Measurements from ENCODE around the gene AP5S1. TPM values are rescaled to one million over a fixed set of nuclear protein-coding genes. Genes with fewer than 3 reads are reported as not detected.
A peak's percentile ranks its signal among the peaks of the same experiment; 100 is the strongest.

The AP5S1 gene, protein sequence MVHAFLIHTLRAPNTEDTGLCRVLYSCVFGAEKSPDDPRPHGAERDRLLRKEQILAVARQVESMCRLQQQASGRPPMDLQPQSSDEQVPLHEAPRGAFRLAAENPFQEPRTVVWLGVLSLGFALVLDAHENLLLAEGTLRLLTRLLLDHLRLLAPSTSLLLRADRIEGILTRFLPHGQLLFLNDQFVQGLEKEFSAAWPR
- total RNA-seq = 10 to 100 TPM; 11.1 to 11.7 TPM

DNA sequence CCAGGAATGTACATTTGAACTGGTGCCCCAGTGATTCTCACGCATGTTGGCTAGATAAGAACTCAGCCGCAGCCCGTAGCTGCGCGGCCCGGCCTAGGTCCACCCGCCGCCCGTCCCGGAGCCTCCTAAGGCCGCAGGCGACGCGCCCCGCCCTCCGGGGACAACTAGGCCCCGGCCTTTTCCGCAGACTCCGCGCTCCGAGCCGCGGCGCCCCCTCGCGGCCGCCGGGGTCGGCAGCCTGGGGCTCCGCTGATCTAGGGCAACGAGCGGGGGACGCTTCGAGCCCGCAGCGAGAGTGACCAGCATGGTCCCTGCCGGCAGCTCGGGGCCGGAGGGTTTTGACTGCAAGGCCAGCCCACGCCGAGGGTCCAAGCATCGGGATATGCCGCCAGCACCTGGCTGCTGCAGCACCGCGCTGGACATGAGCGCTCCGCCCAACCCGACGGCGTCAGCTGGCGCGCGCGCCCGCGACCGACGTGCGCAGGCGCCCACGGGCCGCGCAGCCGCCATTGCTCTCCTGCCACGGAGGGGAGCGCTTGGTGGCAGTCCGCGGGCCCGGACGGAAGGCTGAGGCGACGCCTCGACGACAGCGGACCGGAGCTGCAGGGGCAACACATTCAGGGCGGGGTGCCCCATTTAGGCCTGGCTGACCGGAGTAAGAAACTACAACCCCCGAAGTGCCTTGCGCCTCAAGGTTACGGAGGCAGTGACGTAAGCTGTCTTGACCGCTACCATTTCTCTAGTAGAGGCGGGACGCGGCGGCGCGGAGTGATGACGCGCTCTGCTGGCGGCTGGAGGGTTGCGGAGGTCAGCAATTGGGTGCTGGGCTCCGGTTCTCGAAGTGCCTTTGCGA, at the start of gene AP5S1:
TSS of gene AP5S1 (plus strand) at position 500 of the 853 bp plus-strand sequence. CDS start 1,571 bp downstream, outside the sequence.
- Mint-ChIP-seq H3K27ac (peak within 1 kb of the TSS; percentile 91), H3K4me3 (peak within 1 kb of the TSS; percentile 83), H3K36me3 (no peaks in the 10 kb centered on the region), H3K27me3 (no peaks in the 10 kb centered on the region), H3K9me3 (no peaks in the 10 kb centered on the region), H3K4me1 (peaks cover 41% of the 10 kb centered on the region)
- DNase-seq = peak; percentile 92

DNA sequence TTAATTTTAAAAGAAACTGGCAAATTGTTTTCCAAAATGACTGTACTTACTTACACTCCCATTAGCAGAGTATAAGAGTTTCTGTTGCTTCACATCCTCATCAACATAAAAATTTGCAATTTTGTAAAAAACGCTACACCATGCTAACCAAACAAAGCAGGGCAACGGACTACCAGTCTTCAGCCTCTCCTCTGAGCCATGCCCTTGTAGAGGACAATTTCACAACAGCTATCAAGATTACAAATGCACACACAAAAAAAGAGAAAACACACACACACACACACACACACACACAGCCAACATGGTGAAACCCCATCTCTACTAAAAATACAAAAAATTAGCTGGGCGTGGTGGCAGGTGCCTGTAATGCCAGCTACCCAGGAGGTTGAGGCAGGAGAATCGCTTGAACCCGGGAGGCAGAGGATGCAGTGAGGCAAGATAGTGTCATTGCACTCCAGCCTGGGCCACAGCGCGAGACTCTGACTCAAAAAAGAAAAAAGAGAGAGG, 48.7 kb upstream of the AP5S1 start:
- no peak for DNase-seq
- no peaks in the 10 kb centered on the region for H3K27me3 Mint-ChIP-seq
- no peaks in the 10 kb centered on the region for H3K9me3 Mint-ChIP-seq
- peaks cover 10% of the 10 kb centered on the region for H3K4me1 Mint-ChIP-seq
- no peaks in the 10 kb centered on the region for H3K36me3 Mint-ChIP-seq
- H3K27ac Mint-ChIP-seq = no peak overlapping the region
- H3K4me3 Mint-ChIP-seq = no peak overlapping the region

GRCh38 chr20:3775457-3776108, 44.8 kb upstream of the AP5S1 start:
- Mint-ChIP-seq H3K27me3 (peaks cover 24% of the 10 kb centered on the region), H3K4me3 (no peak overlapping the region), H3K9me3 (no peaks in the 10 kb centered on the region), H3K27ac (no peak overlapping the region), H3K36me3 (no peaks in the 10 kb centered on the region), H3K4me1 (peaks cover 7% of the 10 kb centered on the region)
- DNase-seq = no peak

DNA sequence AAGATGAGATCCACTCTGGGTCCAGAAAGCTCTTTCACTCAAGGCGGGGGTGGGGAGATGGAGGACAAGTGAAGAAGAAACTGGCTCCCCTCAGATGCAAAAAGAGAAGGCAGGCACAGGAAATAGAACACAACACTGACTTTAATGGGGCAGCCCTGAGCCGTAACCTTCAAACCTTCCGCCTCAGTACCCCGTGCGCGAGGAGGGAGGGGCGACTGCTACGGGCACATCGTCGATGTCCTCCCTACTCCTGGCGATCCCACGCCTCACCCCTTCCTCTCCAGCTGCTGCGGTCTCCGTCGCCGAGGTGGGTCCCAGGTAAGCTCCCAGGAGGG, 43.0 kb upstream of the AP5S1 start:
- H3K27ac Mint-ChIP-seq = no peak overlapping the region
- H3K4me3 Mint-ChIP-seq = peak overlapping the region; percentile 70
- no peaks in the 10 kb centered on the region for H3K9me3 Mint-ChIP-seq
- peaks cover 24% of the 10 kb centered on the region for H3K27me3 Mint-ChIP-seq
- no peaks in the 10 kb centered on the region for H3K36me3 Mint-ChIP-seq
- no peak for DNase-seq
- H3K4me1 Mint-ChIP-seq = peaks cover 15% of the 10 kb centered on the region

- no peak overlapping the region for H3K27ac Mint-ChIP-seq
- peaks cover 24% of the 10 kb centered on the region for H3K27me3 Mint-ChIP-seq
- H3K4me3 Mint-ChIP-seq = peak overlapping the region; percentile 70
- peak; percentile 41 for DNase-seq
- no peaks in the 10 kb centered on the region for H3K9me3 Mint-ChIP-seq
- no peaks in the 10 kb centered on the region for H3K36me3 Mint-ChIP-seq
- peaks cover 18% of the 10 kb centered on the region for H3K4me1 Mint-ChIP-seq
Observed at GRCh38 chr20:3777716-3778629, 42.4 kb upstream of the AP5S1 start.

GRCh38 chr20:3778976-3779375, 41.4 kb upstream of the AP5S1 start:
- H3K4me1 Mint-ChIP-seq = peaks cover 18% of the 10 kb centered on the region
- H3K36me3 Mint-ChIP-seq = peaks cover 2% of the 10 kb centered on the region
- no peaks in the 10 kb centered on the region for H3K9me3 Mint-ChIP-seq
- no peak for DNase-seq
- peaks cover 24% of the 10 kb centered on the region for H3K27me3 Mint-ChIP-seq
- no peak overlapping the region for H3K27ac Mint-ChIP-seq
- no peak overlapping the region for H3K4me3 Mint-ChIP-seq

DNA sequence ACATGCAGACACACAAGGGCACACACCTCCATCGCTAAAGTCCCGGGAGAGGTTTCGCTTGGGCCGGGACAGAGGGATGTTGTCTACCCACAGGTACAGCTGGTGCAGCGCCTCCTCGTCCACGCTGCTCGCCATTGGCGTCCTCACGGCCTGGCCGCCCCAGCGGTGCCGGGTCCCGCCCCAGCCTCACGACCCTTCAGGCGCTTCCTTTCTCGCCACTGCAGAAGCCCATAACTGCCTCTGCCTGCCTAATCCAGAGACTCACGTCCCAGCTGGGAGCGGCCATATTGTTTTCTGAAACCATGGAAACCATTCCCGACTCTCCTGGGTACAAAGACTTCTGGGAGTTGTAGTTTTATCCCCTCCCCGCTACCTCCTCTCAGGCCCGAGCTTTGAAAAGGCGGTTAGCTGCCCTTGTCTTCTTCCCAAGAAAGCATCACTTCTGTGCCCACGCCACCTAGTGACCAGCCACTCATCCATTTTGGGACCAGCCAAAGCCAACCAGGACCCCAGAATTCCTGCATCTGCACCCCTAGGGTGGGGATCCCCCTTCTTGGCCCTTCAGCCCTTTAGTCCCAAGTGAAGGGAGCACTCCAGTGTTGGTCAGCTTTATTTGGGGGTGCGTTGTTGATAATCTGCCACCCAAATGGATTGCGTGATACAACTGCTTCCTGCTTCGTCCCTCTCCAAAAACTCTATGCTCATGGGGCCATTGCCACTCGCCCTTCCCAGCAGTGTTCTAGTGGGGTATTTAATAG, 39.0 kb upstream of the AP5S1 start, which contains the start of gene SPEF1:
TSS of gene SPEF1 (minus strand) at position 296 of the 758 bp plus-strand sequence. CDS start at position 135, 161 bp downstream.
- DNase-seq = peak; percentile 43
- Mint-ChIP-seq H3K27ac (no peak within 1 kb of the TSS), H3K9me3 (no peaks in the 10 kb centered on the region), H3K4me1 (peaks cover 25% of the 10 kb centered on the region), H3K27me3 (peaks cover 24% of the 10 kb centered on the region), H3K4me3 (peak within 1 kb of the TSS; percentile 27), H3K36me3 (peaks cover 10% of the 10 kb centered on the region)

GRCh38 chr20:3782597-3782996, 37.8 kb upstream of the AP5S1 start:
- DNase-seq = no peak
- Mint-ChIP-seq H3K27me3 (peaks cover 16% of the 10 kb centered on the region), H3K36me3 (peaks cover 10% of the 10 kb centered on the region), H3K27ac (no peak overlapping the region), H3K4me3 (no peak overlapping the region), H3K9me3 (no peaks in the 10 kb centered on the region), H3K4me1 (peaks cover 25% of the 10 kb centered on the region)

DNA sequence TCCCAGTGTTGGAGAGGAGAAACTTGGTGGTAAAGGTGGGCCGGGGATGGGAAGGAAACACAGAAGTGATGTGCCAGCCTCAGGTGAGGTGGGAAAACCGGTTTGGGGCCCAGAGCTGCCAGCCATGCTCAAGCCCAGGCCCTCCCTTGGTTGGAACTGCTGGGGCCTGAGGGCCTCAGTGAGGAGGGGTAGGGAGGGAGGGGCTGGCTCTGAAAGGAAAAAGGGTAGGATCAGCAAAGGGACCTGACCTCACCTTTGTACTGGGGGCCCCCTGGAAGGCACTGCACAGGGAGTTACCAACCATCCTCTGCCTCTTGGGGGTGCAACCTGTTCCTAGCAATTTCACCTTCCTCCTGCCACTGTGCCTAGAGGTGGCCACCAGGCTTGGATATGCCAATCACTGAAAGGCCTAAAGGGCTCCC, 37.3 kb upstream of the AP5S1 start:
- DNase-seq = no peak
- Mint-ChIP-seq H3K36me3 (peaks cover 10% of the 10 kb centered on the region), H3K27me3 (peaks cover 16% of the 10 kb centered on the region), H3K4me3 (no peak overlapping the region), H3K9me3 (no peaks in the 10 kb centered on the region), H3K27ac (peak overlapping the region; percentile 49), H3K4me1 (peaks cover 26% of the 10 kb centered on the region)

- H3K4me1 Mint-ChIP-seq = peaks cover 27% of the 10 kb centered on the region
- no peak overlapping the region for H3K4me3 Mint-ChIP-seq
Observed at GRCh38 chr20:3783511-3784195, 36.7 kb upstream of the AP5S1 start.

GRCh38 chr20:3784216-3784853, 36.0 kb upstream of the AP5S1 start:
- no peaks in the 10 kb centered on the region for H3K9me3 Mint-ChIP-seq
- DNase-seq = no peak
- peaks cover 6% of the 10 kb centered on the region for H3K27me3 Mint-ChIP-seq
- peaks cover 10% of the 10 kb centered on the region for H3K36me3 Mint-ChIP-seq
- H3K4me3 Mint-ChIP-seq = peak overlapping the region; percentile 62
- peaks cover 32% of the 10 kb centered on the region for H3K4me1 Mint-ChIP-seq
- H3K27ac Mint-ChIP-seq = peak overlapping the region; percentile 50

More at GRCh38 chr20:3783511-3784195, 36.7 kb upstream of the AP5S1 start:
- DNase-seq = no peak
- peaks cover 10% of the 10 kb centered on the region for H3K36me3 Mint-ChIP-seq
- H3K9me3 Mint-ChIP-seq = no peaks in the 10 kb centered on the region
- peak overlapping the region; percentile 49 for H3K27ac Mint-ChIP-seq
- H3K27me3 Mint-ChIP-seq = peaks cover 12% of the 10 kb centered on the region

DNA sequence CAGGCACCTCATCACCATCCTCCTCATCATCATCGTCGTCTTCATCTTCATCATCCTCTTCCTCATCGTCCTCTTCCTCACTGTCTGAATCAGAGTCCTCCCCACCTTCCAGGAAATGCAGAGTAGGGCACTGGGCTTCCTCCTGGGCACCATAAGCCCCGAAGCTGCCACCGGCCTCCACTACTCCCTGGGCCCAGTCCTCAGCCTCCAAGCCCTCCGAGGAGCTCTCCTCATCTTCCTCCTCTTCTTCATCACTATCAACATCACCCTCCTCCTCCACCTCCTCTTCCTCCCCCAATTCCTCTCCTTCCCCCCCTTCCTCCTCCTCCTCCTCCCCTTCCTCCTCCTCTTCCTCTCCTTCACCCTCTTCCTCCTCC, 35.5 kb upstream of the AP5S1 start:
- H3K27ac Mint-ChIP-seq = peak overlapping the region; percentile 50
- peaks cover under 1% of the 10 kb centered on the region for H3K27me3 Mint-ChIP-seq
- H3K4me1 Mint-ChIP-seq = peaks cover 32% of the 10 kb centered on the region
- H3K4me3 Mint-ChIP-seq = peak overlapping the region; percentile 62
- DNase-seq = no peak
- no peaks in the 10 kb centered on the region for H3K9me3 Mint-ChIP-seq
- peaks cover 10% of the 10 kb centered on the region for H3K36me3 Mint-ChIP-seq
